ENCODE data around the gene DOK6. TPM values are rescaled to one million over a fixed set of nuclear protein-coding genes. Genes with fewer than 3 reads are reported as not detected.

The DOK6 gene
- total and polyA plus RNA-seq, 2 of the 13 experiments (the other 11 are each of a cell fraction or from before 2014, with no cell fraction given) = 17.0 to 17.2 TPM

DNA sequence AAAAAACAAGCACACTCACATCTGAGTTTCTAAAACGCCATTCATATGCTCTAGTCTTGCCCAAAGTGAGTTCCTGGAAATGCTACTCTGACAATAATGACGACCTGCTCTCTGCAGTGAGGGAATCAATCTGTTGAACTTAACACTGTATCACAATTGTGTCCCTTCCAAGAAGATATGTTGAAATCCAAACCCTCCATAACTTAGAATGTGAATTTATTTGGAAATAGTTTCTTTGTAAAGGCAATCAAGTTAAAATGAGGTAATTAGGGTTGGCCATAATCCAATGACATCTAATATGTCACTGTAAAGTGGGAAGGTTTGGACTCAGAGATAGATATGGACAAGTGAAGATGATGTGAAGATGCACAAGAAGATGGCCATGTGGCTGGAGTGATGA, 282.5 kb downstream of the DOK6 start:
- H3K27ac ChIP-seq (ENCODE audit: extremely low read length, insufficient read depth, low read length) = no peak overlapping the region
- no peak overlapping the region for H3K4me3 ChIP-seq (replicated peaks in 1 of 3; ENCODE audit: insufficient read depth in 1 of 3, low read depth in 2 of 3, low read length in 3 of 3)
- no peaks in the 10 kb centered on the region for H3K36me3 ChIP-seq (replicated peaks in 1 of 2; ENCODE audit: control insufficient read depth in 1 of 2, insufficient read depth in 2 of 2, low read length in 2 of 2)
- FAIRE-seq = no peak
- BruUV-seq (replicated peaks) = no TSS peak
- no peaks in the 10 kb centered on the region for H3K79me2 ChIP-seq (ENCODE audit: insufficient read depth, low read length)
- CTCF ChIA-PET (ENCODE audit: low intra/inter-chr PET ratio, low total read pairs) = no interaction called here
- DNase-seq (ENCODE audit: low spot score) = no peak
- no peak overlapping the region for H2AFZ ChIP-seq (ENCODE audit: low read length)
- no peaks in the 10 kb centered on the region for H3K27me3 ChIP-seq (ENCODE audit: control insufficient read depth in 1 of 2, insufficient read depth in 2 of 2, low read length in 2 of 2)
- no peak overlapping the region for H3K4me2 ChIP-seq (ENCODE audit: low read depth, low read length)
- ATAC-seq = no peak
- no peaks in the 10 kb centered on the region for H4K20me1 ChIP-seq (ENCODE audit: insufficient read depth, low read length)
- intact Hi-C loops (cut with micrococcal nuclease; ENCODE audit: unreplicated experiment) (no loop called here), in situ Hi-C loops (cut with HindIII; ENCODE audit: extremely low pct_ligation_motif_present, low pct_unique_long_range_greater_than_20kb) (no loop called here)
- TF ChIP-seq, protein P1, sequence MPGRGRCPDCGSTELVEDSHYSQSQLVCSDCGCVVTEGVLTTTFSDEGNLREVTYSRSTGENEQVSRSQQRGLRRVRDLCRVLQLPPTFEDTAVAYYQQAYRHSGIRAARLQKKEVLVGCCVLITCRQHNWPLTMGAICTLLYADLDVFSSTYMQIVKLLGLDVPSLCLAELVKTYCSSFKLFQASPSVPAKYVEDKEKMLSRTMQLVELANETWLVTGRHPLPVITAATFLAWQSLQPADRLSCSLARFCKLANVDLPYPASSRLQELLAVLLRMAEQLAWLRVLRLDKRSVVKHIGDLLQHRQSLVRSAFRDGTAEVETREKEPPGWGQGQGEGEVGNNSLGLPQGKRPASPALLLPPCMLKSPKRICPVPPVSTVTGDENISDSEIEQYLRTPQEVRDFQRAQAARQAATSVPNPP (CRISPR knock-in tag; IDR thresholded peaks at IDR 0.05) = no peak
- TF ChIP-seq EZH2 (conservative IDR thresholded peaks at IDR 0.05; ENCODE audit: low read depth, low read length) (no peak), ZFP36L1 (CRISPR knock-in tag; IDR thresholded peaks at IDR 0.05) (no peak), HMGA1 (CRISPR knock-in tag; conservative IDR thresholded peaks at IDR 0.05) (no peak), ZNF749 (CRISPR knock-in tag; IDR thresholded peaks at IDR 0.05; ENCODE audit: borderline replicate concordance) (no peak), ZBTB20 (CRISPR knock-in tag; IDR thresholded peaks at IDR 0.05; ENCODE audit: borderline replicate concordance, low read depth) (no peak), ZNF747 (CRISPR knock-in tag; IDR thresholded peaks at IDR 0.05; ENCODE audit: borderline replicate concordance) (no peak), PAF1 (CRISPR knock-in tag; IDR thresholded peaks at IDR 0.05) (no peak), BRCA1 (CRISPR knock-in tag; IDR thresholded peaks at IDR 0.05) (no peak), ZMYM2 (CRISPR knock-in tag; IDR thresholded peaks at IDR 0.05) (no peak), PHF21A (CRISPR knock-in tag; IDR thresholded peaks at IDR 0.05) (no peak), HOXA7 (CRISPR knock-in tag; IDR thresholded peaks at IDR 0.05) (no peak), CC2D1A (CRISPR knock-in tag; IDR thresholded peaks at IDR 0.05) (no peak), ZKSCAN5 (CRISPR knock-in tag; IDR thresholded peaks at IDR 0.05) (no peak)
- TF ChIP-seq, protein P2, sequence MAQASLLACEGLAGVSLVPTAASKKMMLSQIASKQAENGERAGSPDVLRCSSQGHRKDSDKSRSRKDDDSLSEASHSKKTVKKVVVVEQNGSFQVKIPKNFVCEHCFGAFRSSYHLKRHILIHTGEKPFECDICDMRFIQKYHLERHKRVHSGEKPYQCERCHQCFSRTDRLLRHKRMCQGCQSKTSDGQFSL (CRISPR knock-in tag; IDR thresholded peaks at IDR 0.05) = no peak
- TF ChIP-seq, protein P3, sequence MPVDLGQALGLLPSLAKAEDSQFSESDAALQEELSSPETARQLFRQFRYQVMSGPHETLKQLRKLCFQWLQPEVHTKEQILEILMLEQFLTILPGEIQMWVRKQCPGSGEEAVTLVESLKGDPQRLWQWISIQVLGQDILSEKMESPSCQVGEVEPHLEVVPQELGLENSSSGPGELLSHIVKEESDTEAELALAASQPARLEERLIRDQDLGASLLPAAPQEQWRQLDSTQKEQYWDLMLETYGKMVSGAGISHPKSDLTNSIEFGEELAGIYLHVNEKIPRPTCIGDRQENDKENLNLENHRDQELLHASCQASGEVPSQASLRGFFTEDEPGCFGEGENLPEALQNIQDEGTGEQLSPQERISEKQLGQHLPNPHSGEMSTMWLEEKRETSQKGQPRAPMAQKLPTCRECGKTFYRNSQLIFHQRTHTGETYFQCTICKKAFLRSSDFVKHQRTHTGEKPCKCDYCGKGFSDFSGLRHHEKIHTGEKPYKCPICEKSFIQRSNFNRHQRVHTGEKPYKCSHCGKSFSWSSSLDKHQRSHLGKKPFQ (CRISPR knock-in tag; IDR thresholded peaks at IDR 0.05; ENCODE audit: insufficient replicate concordance) = no peak
- TF ChIP-seq, protein P4, sequence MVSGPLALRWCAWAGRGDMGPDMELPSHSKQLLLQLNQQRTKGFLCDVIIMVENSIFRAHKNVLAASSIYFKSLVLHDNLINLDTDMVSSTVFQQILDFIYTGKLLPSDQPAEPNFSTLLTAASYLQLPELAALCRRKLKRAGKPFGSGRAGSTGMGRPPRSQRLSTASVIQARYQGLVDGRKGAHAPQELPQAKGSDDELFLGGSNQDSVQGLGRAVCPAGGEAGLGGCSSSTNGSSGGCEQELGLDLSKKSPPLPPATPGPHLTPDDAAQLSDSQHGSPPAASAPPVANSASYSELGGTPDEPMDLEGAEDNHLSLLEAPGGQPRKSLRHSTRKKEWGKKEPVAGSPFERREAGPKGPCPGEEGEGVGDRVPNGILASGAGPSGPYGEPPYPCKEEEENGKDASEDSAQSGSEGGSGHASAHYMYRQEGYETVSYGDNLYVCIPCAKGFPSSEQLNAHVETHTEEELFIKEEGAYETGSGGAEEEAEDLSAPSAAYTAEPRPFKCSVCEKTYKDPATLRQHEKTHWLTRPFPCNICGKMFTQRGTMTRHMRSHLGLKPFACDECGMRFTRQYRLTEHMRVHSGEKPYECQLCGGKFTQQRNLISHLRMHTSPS (CRISPR knock-in tag; IDR thresholded peaks at IDR 0.05; ENCODE audit: low read depth) = no peak
- H3K9me3 ChIP-seq (ENCODE audit: low read length) = no peaks in the 10 kb centered on the region
- no peak overlapping the region for H3K9ac ChIP-seq (ENCODE audit: insufficient read depth, low read depth, low read length)
- POLR2A ChIA-PET = no interaction called here
- peaks cover 9% of the 10 kb centered on the region for H3K4me1 ChIP-seq (ENCODE audit: insufficient read depth, low read length)
- 77% methylated on average over 2 of the region's 2 CpGs for WGBS (ENCODE audit: low lambda C conversion rate)
